KOPT-K1 (cell line): ENCODE data around the gene TSPAN16.
"Not testable (repeated sequence)": the region's sequence is repeated elsewhere in the genome, so short reads cannot be mapped to it uniquely, and the experiment has no call there.

Experiments used
- H3K27ac ChIP-seq: fragments of 200-600 bp; sonication (generic); 2 replicates; pipeline ENCODE4 v1.5.1; 2016; ENCODE audit warnings: antibody characterized with exemption, mild to moderate bottlenecking, low read depth, low read length; ENCODE audit not compliant: poor library complexity, severe bottlenecking
- H3K36me3 ChIP-seq: fragments of 200-600 bp; sonication (generic); 2 replicates; pipeline ENCODE4 v1.5.1; 2017; ENCODE audit warnings: antibody characterized with exemption, mild to moderate bottlenecking, low read length, moderate library complexity; ENCODE audit not compliant: insufficient read depth
- H3K9me3 ChIP-seq: fragments of 200-600 bp; sonication (generic); 2 replicates; pipeline ENCODE4 v1.5.1; 2017; ENCODE audit warnings: antibody characterized with exemption, low read length, mild to moderate bottlenecking; ENCODE audit not compliant: insufficient read depth, poor library complexity, severe bottlenecking

TSPAN16 gene

DNA sequence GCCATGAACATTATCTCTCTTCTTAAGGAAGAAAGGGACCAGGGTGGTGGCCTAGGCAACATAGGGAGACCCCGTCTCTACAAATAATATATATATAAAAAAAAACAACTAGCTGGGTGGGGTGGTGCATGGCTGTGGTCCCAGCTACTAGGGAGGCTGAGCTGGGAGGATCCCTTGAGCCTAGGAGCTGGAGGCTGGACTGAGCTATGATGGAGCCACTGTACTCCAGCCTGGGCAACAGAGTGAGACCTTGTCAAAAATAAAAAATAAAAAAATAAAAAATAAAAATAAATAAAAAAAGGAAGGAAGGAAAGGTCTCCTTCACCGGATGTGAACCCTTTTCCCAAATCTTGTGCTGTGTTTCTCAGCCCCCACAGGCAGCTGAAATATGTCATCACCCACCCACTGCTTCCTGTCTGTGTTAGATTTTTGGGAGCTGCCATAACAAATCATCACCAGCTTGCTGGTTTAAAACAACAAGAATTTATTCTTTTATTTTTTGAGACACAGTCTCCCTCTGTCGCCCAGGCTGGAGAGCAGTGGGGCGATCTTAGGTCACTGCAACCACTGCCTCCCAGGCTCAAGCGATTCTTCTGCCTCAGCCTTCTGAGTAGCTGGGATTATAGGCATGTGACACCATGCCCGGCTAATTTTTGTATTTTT is 9.5 kb upstream of the TSPAN16 start:
- Histone ChIP-seq H3K9me3 (no peaks in the 10 kb centered on the region), H3K36me3 (no peaks in the 10 kb centered on the region), H3K27ac (no peak overlapping the region)

DNA sequence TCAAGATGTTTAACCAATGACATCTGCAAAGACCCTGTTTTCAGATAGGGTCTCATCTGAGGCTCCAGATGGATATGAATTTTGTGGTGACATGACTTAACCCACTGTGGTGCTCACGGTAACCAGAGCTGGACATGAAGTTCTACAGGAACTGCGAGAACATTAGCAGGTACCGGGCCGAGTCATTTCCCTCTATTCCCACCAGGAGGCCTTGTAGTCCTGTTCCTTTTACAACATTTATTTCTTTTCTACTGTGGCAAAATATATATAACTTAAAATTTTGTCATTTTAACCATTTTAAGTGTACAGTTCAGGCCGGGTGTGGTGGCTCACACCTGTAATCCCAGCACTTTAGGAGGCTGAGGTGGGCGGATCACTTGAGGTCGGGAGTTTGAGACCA is 7.6 kb upstream of the TSPAN16 start:
- no peak overlapping the region for H3K27ac ChIP-seq
- no peaks in the 10 kb centered on the region for H3K9me3 ChIP-seq
- no peaks in the 10 kb centered on the region for H3K36me3 ChIP-seq

DNA sequence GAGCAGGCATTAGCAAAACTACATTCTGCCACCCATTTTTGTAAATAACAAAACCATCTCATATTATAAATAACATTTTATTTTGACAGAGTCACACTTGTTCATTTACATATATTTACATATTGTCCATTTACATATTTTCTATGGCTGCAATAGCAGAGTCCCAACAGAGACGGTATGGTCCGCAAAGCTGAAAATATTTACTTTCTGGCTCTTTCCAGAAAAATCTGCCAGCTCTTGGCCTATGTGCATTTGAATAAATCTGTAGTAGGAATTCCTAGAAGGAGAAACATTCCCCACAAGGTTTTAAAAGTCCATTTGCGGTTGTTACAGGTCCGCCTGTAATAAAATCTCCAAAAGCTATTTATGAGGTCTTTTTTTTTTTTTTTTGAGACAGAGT is 5.7 kb upstream of the TSPAN16 start:
- H3K27ac ChIP-seq = no peak overlapping the region
- no peaks in the 10 kb centered on the region for H3K36me3 ChIP-seq

DNA sequence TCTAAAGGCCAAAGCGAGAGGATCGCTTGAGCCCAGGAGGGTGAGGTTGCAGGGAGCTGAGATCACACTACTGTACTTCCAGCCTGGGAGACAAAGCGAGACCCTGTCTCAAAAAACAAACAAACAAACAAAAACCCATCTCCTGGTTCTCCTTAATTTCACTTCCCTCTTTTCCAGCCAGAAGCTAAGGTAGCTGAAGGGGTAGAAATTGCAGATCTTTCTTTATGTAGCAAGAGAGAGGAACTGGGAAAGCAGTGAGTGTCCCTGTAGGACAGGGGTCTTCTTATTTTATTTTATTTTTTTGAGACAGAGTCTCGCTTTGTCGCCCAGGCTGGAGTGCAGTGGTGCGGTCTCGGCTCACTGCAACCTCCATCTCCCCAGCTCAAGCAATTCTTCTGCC is 4.5 kb upstream of the TSPAN16 start:
- H3K9me3 ChIP-seq = no peaks in the 10 kb centered on the region
- H3K36me3 ChIP-seq = no peaks in the 10 kb centered on the region
- H3K27ac ChIP-seq = no peak overlapping the region

More for the DNA sequence above, 5.7 kb upstream of the TSPAN16 start:
- no peaks in the 10 kb centered on the region for H3K9me3 ChIP-seq

DNA sequence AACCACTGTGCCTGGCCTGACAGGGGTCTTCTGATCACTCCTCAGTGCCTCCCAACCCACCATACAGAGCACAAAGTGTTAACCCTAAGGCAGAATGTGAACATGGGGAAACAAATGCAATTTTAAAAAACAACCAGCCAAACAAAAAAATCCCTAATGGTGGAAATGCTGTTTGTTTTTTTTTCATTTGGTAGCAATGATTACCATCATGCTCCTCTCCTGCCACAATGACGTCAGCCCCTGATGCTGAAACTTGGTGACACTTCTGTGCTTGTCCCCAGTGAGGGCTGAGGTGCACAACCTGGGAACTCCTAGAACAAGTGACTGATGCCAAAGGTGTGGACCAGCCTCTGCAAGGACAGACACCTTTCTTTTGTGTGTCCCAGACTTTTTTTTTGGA is 4.0 kb upstream of the TSPAN16 start:
- Histone ChIP-seq H3K9me3 (no peaks in the 10 kb centered on the region), H3K36me3 (no peaks in the 10 kb centered on the region), H3K27ac (no peak overlapping the region)

DNA sequence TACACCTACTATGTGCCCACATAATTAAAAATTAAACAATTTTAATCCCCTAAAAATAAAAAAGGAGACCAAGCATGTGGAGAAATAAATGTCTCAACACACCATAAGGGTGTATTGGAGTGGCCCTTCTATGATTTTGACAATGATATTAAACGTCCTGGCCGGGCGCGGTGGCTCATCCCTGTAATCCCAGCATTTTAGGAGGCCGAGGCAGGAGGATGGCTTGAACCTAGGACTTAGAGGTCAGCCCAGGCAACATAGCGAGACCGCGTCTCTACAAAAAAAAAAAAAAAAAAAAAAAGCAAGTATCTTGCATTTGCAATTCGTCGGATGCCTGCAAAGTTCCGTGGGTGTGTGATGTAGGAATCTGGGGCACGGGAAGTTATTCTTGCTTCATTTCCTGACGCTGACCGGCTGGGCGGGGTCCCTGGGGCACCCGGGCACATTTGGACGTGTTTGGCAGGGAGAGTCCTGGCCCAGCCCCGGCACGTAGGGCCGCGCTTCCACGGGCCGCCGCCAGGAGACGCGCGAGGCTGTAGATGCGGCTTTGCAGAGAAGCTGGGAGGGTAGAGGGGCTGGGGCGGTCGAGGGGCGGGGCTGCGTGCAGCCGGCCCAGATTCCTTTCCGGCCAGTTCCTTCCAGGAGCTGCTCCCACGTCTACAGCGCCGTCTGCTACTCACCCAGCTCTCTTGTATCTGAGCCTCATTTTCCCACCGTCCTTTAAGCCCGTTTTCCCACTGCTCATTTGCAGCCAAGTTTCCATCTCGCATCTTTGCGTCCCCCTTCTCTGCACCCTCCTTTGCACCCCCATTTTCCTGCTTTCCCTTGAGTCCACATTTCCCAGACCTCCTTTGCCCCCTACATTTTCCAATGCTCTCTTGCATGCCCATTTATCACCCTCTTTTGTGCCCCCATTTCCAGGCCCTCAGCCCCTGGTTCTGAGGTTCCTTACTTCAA is 2.2 kb upstream of the TSPAN16 start:
- no peaks in the 10 kb centered on the region for H3K9me3 ChIP-seq
- H3K27ac ChIP-seq = no peak overlapping the region
- no peaks in the 10 kb centered on the region for H3K36me3 ChIP-seq

DNA sequence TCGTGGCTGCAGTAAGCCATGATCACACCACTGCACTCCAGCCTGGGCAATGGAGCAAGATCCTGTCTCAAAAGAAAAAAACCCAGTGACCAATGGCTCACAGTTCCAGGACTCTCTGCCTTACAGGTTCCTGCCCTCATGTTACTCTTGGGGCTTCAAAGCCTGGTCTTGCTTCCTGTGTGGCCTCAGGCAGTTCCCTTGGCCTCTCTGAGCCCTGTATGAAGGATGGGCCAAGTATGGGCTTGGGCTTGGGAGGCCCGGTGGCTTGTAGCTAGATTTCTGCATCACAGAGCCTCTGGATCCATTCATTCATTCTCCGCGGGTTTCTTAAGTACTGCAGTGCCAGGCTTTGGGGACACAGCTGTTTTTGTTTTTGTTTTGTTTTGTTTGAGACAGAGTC is 780 bp upstream of the TSPAN16 start:
- H3K27ac ChIP-seq = no peak overlapping the region
- no peaks in the 10 kb centered on the region for H3K36me3 ChIP-seq
- no peaks in the 10 kb centered on the region for H3K9me3 ChIP-seq

DNA sequence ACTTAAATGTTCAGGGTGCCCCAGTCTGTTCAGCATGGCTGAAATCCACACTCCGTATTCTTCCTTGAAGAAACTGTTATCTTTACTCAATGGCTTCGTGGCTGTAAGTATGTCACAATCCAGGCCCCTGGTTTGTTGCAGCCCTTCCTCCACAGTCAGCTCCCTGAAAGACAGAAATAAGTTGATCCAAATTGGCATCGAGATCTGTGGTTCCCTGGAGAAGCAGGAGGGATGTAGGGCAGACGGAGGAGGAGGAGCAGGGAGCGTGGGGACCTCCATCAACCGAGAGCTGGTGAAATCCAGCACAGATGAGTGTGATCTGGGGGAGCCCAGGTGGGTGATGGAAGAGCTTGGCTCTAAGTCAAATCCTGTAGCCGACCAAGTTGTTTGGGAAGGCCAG is 304 bp downstream of the TSPAN16 start:
- Histone ChIP-seq H3K27ac (no peak overlapping the region), H3K36me3 (no peaks in the 10 kb centered on the region), H3K9me3 (no peaks in the 10 kb centered on the region)

DNA sequence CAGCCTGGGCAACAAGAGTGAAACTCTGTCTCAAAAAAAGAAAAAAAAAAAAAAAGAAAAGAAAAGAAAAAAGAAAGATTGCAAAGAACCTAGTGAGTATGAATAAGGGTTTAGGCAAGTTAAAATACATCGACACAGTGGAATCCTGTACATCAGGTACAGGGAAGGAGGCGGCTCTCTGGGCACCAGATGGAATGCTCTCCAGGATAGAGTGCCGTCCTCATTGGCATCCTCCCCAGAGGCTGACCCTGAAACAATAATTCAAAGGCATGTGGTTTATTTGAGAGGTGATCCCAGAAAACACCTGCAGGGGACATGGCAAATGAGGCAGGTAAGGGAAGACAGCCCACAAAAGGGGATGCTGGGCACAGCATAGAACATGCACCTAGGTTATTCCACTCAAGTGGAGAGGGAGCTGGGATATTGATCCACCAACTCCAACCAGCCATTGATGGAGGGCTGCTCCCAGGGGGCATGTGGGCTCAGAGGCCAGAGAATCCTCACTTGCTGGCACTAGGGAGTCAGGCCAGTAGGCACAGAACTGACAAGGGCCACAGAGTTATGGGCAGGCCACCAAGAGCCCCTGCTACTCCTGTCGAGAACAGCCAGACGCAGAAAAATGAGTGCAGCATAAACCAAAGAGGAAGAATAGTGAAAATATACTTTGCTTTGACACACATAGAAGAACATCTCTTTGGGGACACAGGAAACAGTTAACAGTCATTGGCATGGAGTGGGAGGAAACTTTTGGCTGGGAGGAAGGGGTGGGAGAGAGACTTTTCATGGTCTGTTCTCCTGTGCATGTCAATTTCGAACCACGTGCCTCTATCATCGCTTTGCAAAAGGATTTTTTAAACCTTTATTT is 4.2 kb downstream of the TSPAN16 start:
- no peaks in the 10 kb centered on the region for H3K36me3 ChIP-seq
- H3K27ac ChIP-seq = no peak overlapping the region
- no peaks in the 10 kb centered on the region for H3K9me3 ChIP-seq

DNA sequence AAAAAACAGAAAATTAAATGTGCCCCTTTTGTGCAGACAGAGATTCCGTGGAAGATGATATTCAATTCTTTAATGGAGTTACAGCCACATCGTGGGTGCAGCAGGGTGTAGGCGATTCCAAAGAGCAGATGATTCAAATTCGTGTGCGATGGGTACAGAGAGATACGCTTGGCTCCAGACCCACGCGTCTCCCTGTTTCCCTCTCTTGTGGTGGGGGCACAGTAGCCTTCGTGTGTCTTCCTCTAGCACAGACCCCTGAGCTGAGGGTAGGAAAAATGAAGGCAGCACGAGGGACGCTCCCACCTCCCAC is 4.8 kb downstream of the TSPAN16 start:
- Histone ChIP-seq H3K9me3 (no peaks in the 10 kb centered on the region), H3K27ac (no peak overlapping the region), H3K36me3 (no peaks in the 10 kb centered on the region)

DNA sequence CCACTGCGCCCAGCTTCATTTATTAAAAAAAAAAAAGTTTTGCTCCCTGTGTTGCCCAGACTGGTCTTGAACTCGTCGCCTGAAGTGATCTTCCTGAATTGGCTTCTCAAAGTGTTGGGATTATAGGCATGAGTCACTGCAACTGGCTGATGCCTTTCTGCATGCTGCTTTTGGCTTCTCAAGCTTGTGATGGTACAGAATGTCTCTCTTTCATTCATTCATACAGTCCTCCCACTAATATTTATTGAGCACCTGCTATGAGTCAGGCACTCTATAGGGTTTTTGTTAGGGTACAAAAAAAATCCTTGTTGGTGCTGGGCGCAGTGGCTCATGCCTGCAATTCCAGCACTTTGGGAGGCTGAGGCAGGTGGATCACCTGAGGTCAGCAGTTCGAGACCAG is 9.0 kb downstream of the TSPAN16 start:
- H3K9me3 ChIP-seq = no peaks in the 10 kb centered on the region
- no peak overlapping the region for H3K27ac ChIP-seq
- no peaks in the 10 kb centered on the region for H3K36me3 ChIP-seq

DNA sequence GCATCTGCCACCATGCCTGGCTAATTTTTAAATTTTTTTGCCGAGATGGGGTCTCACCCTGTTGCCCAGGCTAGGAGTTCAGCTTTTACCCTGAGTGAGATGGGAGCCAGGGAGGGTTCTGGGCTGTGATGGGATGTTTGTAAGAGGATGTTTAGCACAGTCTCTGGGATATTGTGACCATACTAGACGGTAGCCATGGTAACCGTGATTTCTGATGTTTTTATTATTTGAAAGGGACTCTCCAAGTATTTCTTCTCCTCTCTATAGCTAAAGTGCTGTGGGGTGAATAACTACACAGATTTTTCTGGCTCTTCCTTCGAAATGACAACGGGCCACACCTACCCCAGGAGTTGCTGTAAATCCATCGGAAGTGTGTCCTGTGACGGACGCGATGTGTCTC is 10.4 kb downstream of the TSPAN16 start:
- Histone ChIP-seq H3K36me3 (no peaks in the 10 kb centered on the region), H3K27ac (no peak overlapping the region), H3K9me3 (no peaks in the 10 kb centered on the region)

DNA sequence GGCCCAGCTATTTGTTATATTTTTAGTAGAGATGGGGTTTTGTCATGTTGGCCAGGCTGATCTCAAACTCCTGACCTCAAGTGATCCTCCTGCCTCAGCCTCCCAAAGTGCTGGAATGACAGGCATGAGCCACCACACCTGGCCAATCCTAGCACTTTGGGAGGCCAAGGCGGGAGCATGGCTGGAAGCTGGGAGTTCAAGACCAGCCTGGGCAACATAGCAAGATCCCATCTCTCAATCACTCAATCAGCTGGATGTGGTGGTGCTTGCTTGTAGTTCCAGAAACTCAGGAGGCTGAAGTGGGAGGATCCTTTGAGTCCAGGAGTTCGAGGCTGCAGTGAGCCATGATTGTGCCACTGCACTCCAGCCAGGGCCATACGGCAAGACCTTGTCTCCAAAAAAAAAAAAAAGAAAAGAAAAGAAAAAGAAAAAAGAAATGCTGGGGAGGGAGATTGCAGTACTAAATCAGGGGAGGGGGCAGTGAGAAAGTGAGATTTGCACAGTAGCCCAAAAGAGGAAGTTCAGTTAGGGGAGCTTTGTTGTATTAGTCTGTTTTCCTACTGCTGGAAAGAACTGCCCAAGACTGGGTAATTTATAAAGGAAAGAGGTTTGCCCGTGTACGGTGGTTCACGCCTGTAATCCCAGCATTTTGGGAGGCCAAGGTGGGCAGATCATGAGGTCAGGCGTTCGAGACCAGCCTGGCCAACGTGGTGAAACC is 24.5 kb downstream of the TSPAN16 start:
- H3K36me3 ChIP-seq, H3K27ac ChIP-seq, H3K9me3 ChIP-seq: not testable (repeated sequence)

DNA sequence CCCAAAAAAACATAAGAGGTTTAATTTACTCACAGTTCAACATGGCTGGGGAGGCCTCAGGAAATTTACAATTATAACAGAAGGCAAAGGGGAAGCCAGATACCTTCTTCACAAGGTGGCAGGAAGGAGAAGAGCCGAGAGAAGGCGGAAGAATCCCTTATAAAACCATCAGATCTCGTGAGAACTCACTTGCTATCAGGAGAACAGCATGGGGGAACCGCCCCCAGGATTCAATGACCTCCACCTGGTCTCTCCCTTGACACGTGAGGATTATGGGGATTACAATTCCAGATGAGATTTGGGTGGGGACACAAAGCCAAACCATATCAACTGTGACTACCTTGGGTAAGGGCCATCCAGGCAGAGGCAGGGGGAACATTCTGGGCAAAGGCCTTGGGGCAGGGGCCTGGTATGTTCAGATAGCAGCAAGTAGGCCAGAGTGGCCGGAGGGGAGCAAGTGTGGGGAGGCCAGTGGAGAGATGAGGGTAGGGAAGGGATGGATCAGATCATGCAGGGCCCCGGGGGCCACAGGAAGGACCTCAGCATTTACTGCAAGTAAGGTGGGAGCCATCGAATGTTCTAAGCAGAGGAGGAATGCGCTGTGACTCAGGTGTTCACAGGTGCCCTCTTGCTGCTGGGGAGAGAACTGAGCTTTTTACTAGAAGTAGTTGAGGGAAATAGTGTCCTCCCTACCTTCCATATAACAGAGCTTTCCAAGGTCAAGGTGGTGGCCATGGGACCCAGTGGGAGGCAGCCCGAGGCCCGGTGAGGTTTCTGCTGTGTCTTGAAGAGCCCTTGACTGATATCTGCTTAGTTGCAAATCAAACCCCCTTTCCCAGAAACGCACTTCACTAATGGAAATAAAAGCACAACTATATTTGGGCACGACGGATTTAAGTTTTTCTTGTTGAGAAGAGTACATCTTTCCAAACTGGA is 25.5 kb downstream of the TSPAN16 start:
- Histone ChIP-seq H3K36me3 (no peaks in the 10 kb centered on the region), H3K9me3 (no peaks in the 10 kb centered on the region), H3K27ac (no peak overlapping the region)
